Measurements from ENCODE around the gene XPOT.

DNA sequence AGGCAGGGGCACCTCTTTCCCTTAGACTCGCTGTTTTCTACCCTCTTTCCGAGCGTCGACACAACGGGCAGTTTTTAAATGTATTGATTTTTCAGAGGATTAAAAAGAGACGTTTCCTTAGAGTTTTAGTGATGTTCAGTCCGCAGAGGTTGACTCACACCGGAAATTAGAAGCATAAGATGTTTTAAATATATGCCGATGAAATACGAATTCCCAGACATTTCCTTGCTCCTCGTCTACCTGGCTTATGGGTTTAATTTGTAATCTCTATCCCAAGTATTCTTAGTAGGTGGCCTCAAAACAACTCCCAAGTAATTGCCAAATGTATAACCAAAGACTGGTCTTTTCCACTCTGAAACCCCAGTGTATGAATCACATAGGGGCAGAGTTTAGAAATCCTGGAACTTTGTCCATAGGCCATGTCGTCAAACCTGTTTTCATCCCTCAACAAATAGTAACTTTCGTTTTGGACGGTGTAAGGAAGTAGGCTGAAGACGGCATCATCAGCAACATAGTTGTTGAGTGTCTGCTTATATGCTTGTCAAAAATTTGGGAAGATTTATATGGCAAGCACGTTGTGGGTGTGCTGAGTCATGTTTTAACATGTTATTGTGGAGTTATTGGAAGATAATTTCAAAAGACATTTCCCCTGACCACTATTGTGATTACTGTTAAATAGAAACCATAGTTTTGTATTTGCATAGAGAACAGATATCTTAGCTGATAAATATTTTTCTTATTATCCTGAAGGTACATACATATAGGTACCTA, 48.6 kb downstream of the XPOT start:
- TF ChIP-seq, protein P1, sequence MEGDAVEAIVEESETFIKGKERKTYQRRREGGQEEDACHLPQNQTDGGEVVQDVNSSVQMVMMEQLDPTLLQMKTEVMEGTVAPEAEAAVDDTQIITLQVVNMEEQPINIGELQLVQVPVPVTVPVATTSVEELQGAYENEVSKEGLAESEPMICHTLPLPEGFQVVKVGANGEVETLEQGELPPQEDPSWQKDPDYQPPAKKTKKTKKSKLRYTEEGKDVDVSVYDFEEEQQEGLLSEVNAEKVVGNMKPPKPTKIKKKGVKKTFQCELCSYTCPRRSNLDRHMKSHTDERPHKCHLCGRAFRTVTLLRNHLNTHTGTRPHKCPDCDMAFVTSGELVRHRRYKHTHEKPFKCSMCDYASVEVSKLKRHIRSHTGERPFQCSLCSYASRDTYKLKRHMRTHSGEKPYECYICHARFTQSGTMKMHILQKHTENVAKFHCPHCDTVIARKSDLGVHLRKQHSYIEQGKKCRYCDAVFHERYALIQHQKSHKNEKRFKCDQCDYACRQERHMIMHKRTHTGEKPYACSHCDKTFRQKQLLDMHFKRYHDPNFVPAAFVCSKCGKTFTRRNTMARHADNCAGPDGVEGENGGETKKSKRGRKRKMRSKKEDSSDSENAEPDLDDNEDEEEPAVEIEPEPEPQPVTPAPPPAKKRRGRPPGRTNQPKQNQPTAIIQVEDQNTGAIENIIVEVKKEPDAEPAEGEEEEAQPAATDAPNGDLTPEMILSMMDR (IDR thresholded peaks at IDR 0.05), result no peak
- no peak for TF ChIP-seq ZFX (IDR thresholded peaks at IDR 0.05; ENCODE audit: borderline replicate concordance)
